ENCODE results near the gene NAA80. TPM values are rescaled to one million over a fixed set of nuclear protein-coding genes. Genes with fewer than 3 reads are reported as not detected.

Gene NAA80
- total and polyA plus RNA-seq, 10 of the 15 experiments (the other 5 are each of a cell fraction or from before 2014, with no cell fraction given), result 0.48 to 12.7 (median 6.7) TPM

GRCh38 chr3:50303013-50303815 lies 4.0 kb upstream of the NAA80 start, which contains the start of gene HYAL1:
TSS of gene HYAL1 (minus strand) at chr3:50303574. CDS start at chr3:50302956, 618 bp downstream.
- no TSS peak for BruUV-seq (replicated peaks)
- Histone ChIP-seq H3K9me3 (replicated peaks; ENCODE audit: control insufficient read depth, insufficient read depth, low read length) (no peaks in the 10 kb centered on the region), H3K4me2 (ENCODE audit: control insufficient read depth, insufficient read depth) (no peak within 1 kb of the TSS), H3K9ac (ENCODE audit: control insufficient read depth, insufficient read depth, low read length) (no peak within 1 kb of the TSS), H2AFZ (ENCODE audit: control insufficient read depth, low read depth, low read length) (no peak within 1 kb of the TSS), H3K36me3 (ENCODE audit: control insufficient read depth in 2 of 2, insufficient read depth in 2 of 2, low read length in 1 of 2) (no peaks in the 10 kb centered on the region), H3K27me3 (replicated peaks in 1 of 2; ENCODE audit: control insufficient read depth in 2 of 2, insufficient read depth in 2 of 2, low read length in 1 of 2) (no peaks in the 10 kb centered on the region), H4K20me1 (ENCODE audit: control insufficient read depth, insufficient read depth) (no peaks in the 10 kb centered on the region), H3K27ac (ENCODE audit: control insufficient read depth, insufficient read depth) (no peak within 1 kb of the TSS), H3K4me3 (no peak within 1 kb of the TSS), H3K79me2 (ENCODE audit: control insufficient read depth, insufficient read depth, low read length) (peaks cover 2% of the 10 kb centered on the region; the same call in 1 of the 2 replicates), H3K4me1 (ENCODE audit: control insufficient read depth, insufficient read depth, low read length) (peaks cover 1% of the 10 kb centered on the region)
- CTCF ChIA-PET, result interaction anchor here (3.5 kb wide), 1 partner anchor 21 kb away, joined by 13 read pairs; no protein-coding TSS in a partner anchor
- ATAC-seq (no peak), DNase-seq (ENCODE audit: low read depth, low spot score) (no peak), FAIRE-seq (no peak)
- WGBS (ENCODE audit: insufficient coverage, insufficient replicate concordance, low lambda C conversion rate, missing lambda C conversion rate), result 77% methylated on average over 14 of the region's 14 CpGs
- POLR2A ChIA-PET, result no interaction called here
- in situ Hi-C loops (cut with MboI), result no loop called here
- intact Hi-C loops (cut with micrococcal nuclease; ENCODE audit: unreplicated experiment), result no loop called here
- RAD21 ChIA-PET (ENCODE audit: unreplicated experiment), result no interaction called here
- no peak for TF ChIP-seq NFIC (IDR thresholded peaks at IDR 0.05; ENCODE audit: low read depth, low read length)
- TF ChIP-seq ETV6 (conservative IDR thresholded peaks at IDR 0.05 in 1 of 2, IDR thresholded peaks at IDR 0.05 in 1 of 2; ENCODE audit: borderline replicate concordance in 1 of 2, low read depth in 1 of 2), result no peak
- TF ChIP-seq, protein P1, sequence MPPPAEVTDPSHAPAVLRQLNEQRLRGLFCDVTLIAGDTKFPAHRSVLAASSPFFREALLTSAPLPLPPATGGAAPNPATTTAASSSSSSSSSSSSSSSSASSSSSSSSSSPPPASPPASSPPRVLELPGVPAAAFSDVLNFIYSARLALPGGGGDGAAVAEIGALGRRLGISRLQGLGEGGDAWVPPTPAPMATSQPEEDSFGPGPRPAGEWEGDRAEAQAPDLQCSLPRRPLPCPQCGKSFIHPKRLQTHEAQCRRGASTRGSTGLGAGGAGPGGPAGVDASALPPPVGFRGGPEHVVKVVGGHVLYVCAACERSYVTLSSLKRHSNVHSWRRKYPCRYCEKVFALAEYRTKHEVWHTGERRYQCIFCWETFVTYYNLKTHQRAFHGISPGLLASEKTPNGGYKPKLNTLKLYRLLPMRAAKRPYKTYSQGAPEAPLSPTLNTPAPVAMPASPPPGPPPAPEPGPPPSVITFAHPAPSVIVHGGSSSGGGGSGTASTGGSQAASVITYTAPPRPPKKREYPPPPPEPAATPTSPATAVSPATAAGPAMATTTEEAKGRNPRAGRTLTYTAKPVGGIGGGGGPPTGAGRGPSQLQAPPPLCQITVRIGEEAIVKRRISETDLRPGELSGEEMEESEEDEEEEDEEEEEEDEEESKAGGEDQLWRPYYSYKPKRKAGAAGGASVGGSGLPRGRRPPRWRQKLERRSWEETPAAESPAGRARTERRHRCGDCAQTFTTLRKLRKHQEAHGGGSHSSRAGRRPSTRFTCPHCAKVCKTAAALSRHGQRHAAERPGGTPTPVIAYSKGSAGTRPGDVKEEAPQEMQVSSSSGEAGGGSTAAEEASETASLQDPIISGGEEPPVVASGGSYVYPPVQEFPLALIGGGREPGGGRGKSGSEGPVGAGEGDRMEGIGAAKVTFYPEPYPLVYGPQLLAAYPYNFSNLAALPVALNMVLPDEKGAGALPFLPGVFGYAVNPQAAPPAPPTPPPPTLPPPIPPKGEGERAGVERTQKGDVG (CRISPR knock-in tag; IDR thresholded peaks at IDR 0.05), result no peak
- no peak for TF ChIP-seq MTA2 (IDR thresholded peaks at IDR 0.05; ENCODE audit: low read depth)
- SMC1A ChIA-PET (ENCODE audit: uncharacterized antibody, unreplicated experiment), result no interaction called here

All from GM12878 (cell line).